CD14-positive monocyte (primary cell): ENCODE measurements around the gene CTNND2. TPM values are rescaled to one million over a fixed set of nuclear protein-coding genes. Genes with fewer than 3 reads are reported as not detected.

ENCODE experiments used
- DNase-seq, 3 donors: peaks; one replicate each; pipeline ENCODE4 v3.0.0-alpha.2; 2011 to 2022
- H2AFZ ChIP-seq: 2 replicates; pipeline ENCODE4 v1.6.0; 2012; ENCODE audit warnings: mild to moderate bottlenecking, low read depth, low read length, inconsistent platforms; ENCODE audit not compliant: insufficient read depth, poor library complexity, severe bottlenecking
- H3K27ac ChIP-seq, 2 donors: 1 replicate in 1 of 2; 2 replicates in 1 of 2; pipeline ENCODE4 v1.5.1; 2012 to 2013; ENCODE audit warnings: low read length in 2 of 2, control low read depth in 1 of 2, inconsistent platforms in 1 of 2, low read depth in 1 of 2, mild to moderate bottlenecking in 1 of 2
- H3K27me3 ChIP-seq, 2 donors: one replicate each; pipeline versions ENCODE4 v1.6.0 to v1.6.1; 2011 to 2013; ENCODE audit warnings: low read length in 2 of 2; ENCODE audit not compliant: control insufficient read depth in 2 of 2, insufficient read depth in 2 of 2
- H3K36me3 ChIP-seq, 2 donors: replicated peaks in 1 of 2; 1 replicate in 1 of 2; 2 replicates in 1 of 2; pipeline versions ENCODE4 v1.5.1 to v1.6.1; 2012 to 2013; ENCODE audit warnings: low read length in 2 of 2, control low read depth in 1 of 2, inconsistent platforms in 1 of 2, mild to moderate bottlenecking in 1 of 2; ENCODE audit not compliant: insufficient read depth in 2 of 2, control insufficient read depth in 1 of 2
- H3K4me1 ChIP-seq, 2 donors: 1 replicate in 1 of 2; 2 replicates in 1 of 2; pipeline versions ENCODE4 v1.5.1 to v1.6.1; 2012 to 2013; ENCODE audit warnings: low read length in 2 of 2, control low read depth in 1 of 2, inconsistent platforms in 1 of 2, mild to moderate bottlenecking in 1 of 2, moderate library complexity in 1 of 2; ENCODE audit not compliant: insufficient read depth in 2 of 2, control insufficient read depth in 1 of 2
- H3K4me2 ChIP-seq: replicated peaks from 2 replicates; pipeline ENCODE3; 2012; ENCODE audit warnings: low read length, moderate library complexity, mild to moderate bottlenecking; ENCODE audit not compliant: poor library complexity, severe bottlenecking; ENCODE audit errors: extremely low read depth
- H3K4me3 ChIP-seq, 3 experiments: fragments of 200-600 bp in 1 of 3; sonication (generic) in 1 of 3; replicated peaks in 1 of 3; 1 replicate in 2 of 3; 2 replicates in 1 of 3; pipeline ENCODE4 v1.5.1; 2011 to 2013; ENCODE audit warnings: low read length in 3 of 3, mild to moderate bottlenecking in 3 of 3, control low read depth in 2 of 3, low read depth in 2 of 3, inconsistent platforms in 1 of 3, moderate library complexity in 1 of 3
- H3K79me2 ChIP-seq: 2 replicates; pipeline ENCODE4 v1.6.0; 2012; ENCODE audit warnings: mild to moderate bottlenecking, control low read depth, inconsistent platforms, low read length, moderate library complexity; ENCODE audit not compliant: insufficient read depth
- H3K9ac ChIP-seq: 2 replicates; pipeline ENCODE4 v1.6.0; 2017; ENCODE audit warnings: low read length, mild to moderate bottlenecking; ENCODE audit not compliant: insufficient read depth, poor library complexity, severe bottlenecking
- H3K9me3 ChIP-seq, 2 donors: replicated peaks in 1 of 2; 1 replicate in 1 of 2; 2 replicates in 1 of 2; pipeline versions ENCODE4 v1.5.1 to v1.6.1; 2012 to 2013; ENCODE audit warnings: low read length in 2 of 2, control low read depth in 1 of 2; ENCODE audit not compliant: control insufficient read depth in 1 of 2, insufficient read depth in 1 of 2
- H4K20me1 ChIP-seq: 2 replicates; pipeline ENCODE4 v1.6.0; 2012; ENCODE audit warnings: mild to moderate bottlenecking, low read length, control low read depth, moderate library complexity; ENCODE audit not compliant: insufficient read depth
- H3K27ac Mint-ChIP-seq, 7 donors: one replicate each; pipeline ENCODE4 v1.8.0; 2020; ENCODE audit warnings: mild to moderate bottlenecking in 7 of 7, mixed read lengths in 7 of 7, moderate library complexity in 6 of 7, inconsistent platforms in 2 of 7
- H3K27me3 Mint-ChIP-seq, 3 donors: one replicate each; pipeline ENCODE4 v1.8.0; 2021 to 2022; ENCODE audit warnings: low read depth in 3 of 3, mild to moderate bottlenecking in 3 of 3, mixed read lengths in 3 of 3, moderate library complexity in 3 of 3, inconsistent platforms in 1 of 3
- H3K36me3 Mint-ChIP-seq, 2 donors: one replicate each; pipeline ENCODE4 v1.8.0; 2020; ENCODE audit warnings: mixed read lengths in 2 of 2, inconsistent platforms in 1 of 2, mild to moderate bottlenecking in 1 of 2
- H3K4me1 Mint-ChIP-seq: one replicate; pipeline ENCODE4 v1.8.0; 2020; ENCODE audit warnings: mild to moderate bottlenecking, mixed read lengths
- H3K4me3 Mint-ChIP-seq, 2 donors: one replicate each; pipeline ENCODE4 v1.8.0; 2020; ENCODE audit warnings: mild to moderate bottlenecking in 2 of 2, mixed read lengths in 2 of 2, moderate library complexity in 1 of 2
- H3K9me3 Mint-ChIP-seq, 7 donors: one replicate each; pipeline ENCODE4 v1.8.0; 2020 to 2022; ENCODE audit warnings: mixed read lengths in 7 of 7, mild to moderate bottlenecking in 6 of 7, moderate library complexity in 6 of 7, inconsistent platforms in 2 of 7
- CTCF ChIP-seq: fragments of 200-600 bp; IDR thresholded peaks from one replicate; pipeline ENCODE4 v1.8.0; 2022; ENCODE audit warnings: antibody characterized with exemption, mild to moderate bottlenecking
- WGBS: methylation state at CpG from one replicate; pipeline ENCODE4 v1.1.5; 2013; ENCODE audit warnings: missing lambda C conversion rate; ENCODE audit not compliant: insufficient coverage; 5-methylcytosine and 5-hydroxymethylcytosine counted together
- intact Hi-C, 2 donors: fragments of 100-400 bp; cut with micrococcal nuclease; formaldehyde crosslinking; loops; one replicate each; pipeline versions ENCODE4 v1.15.0 to v1.15.1; 2023
- polyA plus RNA-seq, 3 donors: library from polyadenylated mRNA; depleted of rRNA in 1 of 3; unstranded in 2 of 3; stranded (reverse) in 1 of 3; fragments of 300-500 nt in 2 of 3; fragments of >200 nt in 1 of 3; fragmentation: Illumina TruSeq in 2 of 3; gene quantifications; 1 replicate in 2 of 3; 2 replicates in 1 of 3; pipeline ENCODE4 v1.2.3, GENCODE V29; 2012 to 2021

The CTNND2 gene
- polyA plus RNA-seq, 3 donors: not detected

GRCh38 chr5:11640158-11640873, 263.9 kb downstream of the CTNND2 start:
- Mint-ChIP-seq H3K4me1 (peaks cover 3% of the 10 kb centered on the region), H3K4me3 (no peak overlapping the region), H3K9me3 (peaks cover 0 to 2% (median 0%) of the 10 kb centered on the region in 7 donors), H3K27me3 (peaks cover 0 to 2% (median 2%) of the 10 kb centered on the region in 3 donors), H3K27ac (no peak overlapping the region), H3K36me3 (no peaks in the 10 kb centered on the region)
- Histone ChIP-seq H3K27ac (no peak overlapping the region), H3K4me3 (no peak overlapping the region), H3K4me1 (no peaks in the 10 kb centered on the region), H3K36me3 (no peaks in the 10 kb centered on the region), H3K79me2 (no peaks in the 10 kb centered on the region), H4K20me1 (no peaks in the 10 kb centered on the region), H2AFZ (no peak overlapping the region), H3K9me3 (no peaks in the 10 kb centered on the region), H3K27me3 (no peaks in the 10 kb centered on the region), H3K4me2 (no peak overlapping the region), H3K9ac (no peak overlapping the region)
- DNase-seq: no peak
- no peak for TF ChIP-seq CTCF
- intact Hi-C loops: no loop called here
- no CpG with 5 or more reads among the region's 4 CpGs for WGBS

- no peak overlapping the region for H3K27ac ChIP-seq
- H3K36me3 ChIP-seq: no peaks in the 10 kb centered on the region
- no peak overlapping the region for H3K27ac Mint-ChIP-seq
- no peaks in the 10 kb centered on the region for H3K4me1 Mint-ChIP-seq
- no peaks in the 10 kb centered on the region for H3K79me2 ChIP-seq
- no peak overlapping the region for H3K4me3 ChIP-seq
- peaks cover 0 to 4% (median 1%) of the 10 kb centered on the region in 7 donors for H3K9me3 Mint-ChIP-seq
- no peaks in the 10 kb centered on the region for H3K36me3 Mint-ChIP-seq
- H4K20me1 ChIP-seq: no peaks in the 10 kb centered on the region
- no peak for DNase-seq
- no peaks in the 10 kb centered on the region for H3K9me3 ChIP-seq
- H3K4me1 ChIP-seq: no peaks in the 10 kb centered on the region
- no peak overlapping the region for H3K4me2 ChIP-seq
- no peak overlapping the region for H3K9ac ChIP-seq
- intact Hi-C loops: no loop called here
- H3K4me3 Mint-ChIP-seq: no peak overlapping the region
- H3K27me3 ChIP-seq: no peaks in the 10 kb centered on the region
- peaks cover 0 to 2% (median 0%) of the 10 kb centered on the region in 3 donors for H3K27me3 Mint-ChIP-seq
- no peak for TF ChIP-seq CTCF
- no peak overlapping the region for H2AFZ ChIP-seq
- WGBS: no CpG with 5 or more reads among the region's 4 CpGs
Observed at GRCh38 chr5:11622785-11623184, 281.5 kb downstream of the CTNND2 start.
